Body of pancreas (tissue), 4 donors: ENCODE measurements around the gene RAPH1.

Experiments used
- POLR2A ChIP-seq, 3 donors: fragments of 450-650 bp; IDR thresholded peaks; one replicate each; pipeline ENCODE4 v1.6.1; 2016; ENCODE audit warnings: antibody characterized with exemption in 3 of 3, mild to moderate bottlenecking in 2 of 3
- TF ChIP-seq, protein P1 (sequence below), 7 experiments: fragments of 450-650 bp in 4 of 7; fragments of 200-600 bp in 3 of 7; sonication (generic) in 3 of 7; IDR thresholded peaks; one replicate each; pipeline ENCODE4 v1.5.1; 2016 to 2019; ENCODE audit warnings: antibody characterized with exemption in 7 of 7

DNA sequence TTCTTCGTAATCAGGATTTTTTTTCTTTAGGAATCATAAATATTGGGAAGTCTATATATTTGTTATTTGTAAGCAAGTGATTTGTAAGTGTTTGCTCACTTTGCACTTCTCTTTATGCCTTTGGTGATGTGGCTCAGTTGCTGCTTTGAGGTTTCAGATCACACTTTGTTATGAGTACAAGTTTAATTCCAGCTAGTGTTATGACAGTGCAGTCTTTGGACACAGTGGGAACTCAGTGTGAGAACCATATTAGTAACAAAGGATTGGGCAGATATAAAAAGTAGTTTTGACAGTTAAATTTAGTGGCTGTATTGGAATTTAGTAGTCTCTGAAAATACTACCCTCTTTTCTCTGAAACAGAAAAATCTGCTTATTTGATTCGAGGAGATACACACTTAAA, 139.2 kb downstream of the RAPH1 start:
- TF ChIP-seq, protein P1, sequence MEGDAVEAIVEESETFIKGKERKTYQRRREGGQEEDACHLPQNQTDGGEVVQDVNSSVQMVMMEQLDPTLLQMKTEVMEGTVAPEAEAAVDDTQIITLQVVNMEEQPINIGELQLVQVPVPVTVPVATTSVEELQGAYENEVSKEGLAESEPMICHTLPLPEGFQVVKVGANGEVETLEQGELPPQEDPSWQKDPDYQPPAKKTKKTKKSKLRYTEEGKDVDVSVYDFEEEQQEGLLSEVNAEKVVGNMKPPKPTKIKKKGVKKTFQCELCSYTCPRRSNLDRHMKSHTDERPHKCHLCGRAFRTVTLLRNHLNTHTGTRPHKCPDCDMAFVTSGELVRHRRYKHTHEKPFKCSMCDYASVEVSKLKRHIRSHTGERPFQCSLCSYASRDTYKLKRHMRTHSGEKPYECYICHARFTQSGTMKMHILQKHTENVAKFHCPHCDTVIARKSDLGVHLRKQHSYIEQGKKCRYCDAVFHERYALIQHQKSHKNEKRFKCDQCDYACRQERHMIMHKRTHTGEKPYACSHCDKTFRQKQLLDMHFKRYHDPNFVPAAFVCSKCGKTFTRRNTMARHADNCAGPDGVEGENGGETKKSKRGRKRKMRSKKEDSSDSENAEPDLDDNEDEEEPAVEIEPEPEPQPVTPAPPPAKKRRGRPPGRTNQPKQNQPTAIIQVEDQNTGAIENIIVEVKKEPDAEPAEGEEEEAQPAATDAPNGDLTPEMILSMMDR (IDR thresholded peaks at IDR 0.05) = no peak
- TF ChIP-seq POLR2A (IDR thresholded peaks at IDR 0.05) = no peak
